Jurkat, Clone E6-1 (cell line): Measurements from ENCODE around the gene GAS7.

Experiments
- DNase-seq: peaks from one replicate; pipeline ENCODE4 v3.0.0-alpha.2; 2011; ENCODE audit warnings: low read depth, low spot score
- H3K4me3 ChIP-seq: 2 replicates; pipeline ENCODE4 v1.5.1; 2011; ENCODE audit warnings: mild to moderate bottlenecking, low read length, control low read depth, moderate library complexity

GAS7 gene

DNA sequence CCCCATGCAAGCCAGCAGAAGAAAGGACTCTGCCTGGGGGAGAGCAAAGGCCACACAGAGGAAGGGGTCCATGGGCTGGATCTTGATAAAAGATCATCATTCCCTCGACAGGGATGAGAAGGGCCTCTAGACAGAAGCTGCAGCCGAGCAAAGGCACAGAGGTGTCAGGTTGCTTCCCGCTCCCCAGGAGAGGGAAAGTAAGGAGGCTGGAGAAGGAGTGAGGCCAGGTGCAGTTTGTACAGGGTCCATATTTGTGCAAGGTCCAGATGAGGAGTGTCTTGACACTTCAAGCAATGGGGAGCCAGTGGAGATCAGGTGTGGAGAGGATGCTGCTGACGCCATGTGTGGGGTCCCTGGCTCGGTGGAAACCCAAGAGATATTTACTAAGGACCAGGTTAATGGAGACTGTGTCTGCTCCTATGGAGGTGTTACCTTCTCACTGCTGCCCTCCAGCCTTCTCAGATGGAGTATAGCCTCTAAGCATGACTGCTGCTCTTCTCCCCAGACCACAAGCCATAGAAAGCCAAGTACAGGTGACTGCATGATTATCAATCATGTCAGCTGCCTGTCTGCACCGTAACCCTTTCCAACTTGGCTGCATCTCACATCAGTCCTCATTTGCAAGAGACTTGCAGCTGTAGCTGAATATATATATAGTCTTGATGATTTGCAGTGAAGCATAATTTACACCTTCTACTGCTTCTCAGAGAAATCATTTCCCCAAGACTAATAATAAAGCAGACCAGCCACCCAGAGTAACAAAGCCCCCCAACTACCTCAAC lies 21.1 kb downstream of the GAS7 start:
- H3K4me3 ChIP-seq: no peak overlapping the region
- DNase-seq: no peak

DNA sequence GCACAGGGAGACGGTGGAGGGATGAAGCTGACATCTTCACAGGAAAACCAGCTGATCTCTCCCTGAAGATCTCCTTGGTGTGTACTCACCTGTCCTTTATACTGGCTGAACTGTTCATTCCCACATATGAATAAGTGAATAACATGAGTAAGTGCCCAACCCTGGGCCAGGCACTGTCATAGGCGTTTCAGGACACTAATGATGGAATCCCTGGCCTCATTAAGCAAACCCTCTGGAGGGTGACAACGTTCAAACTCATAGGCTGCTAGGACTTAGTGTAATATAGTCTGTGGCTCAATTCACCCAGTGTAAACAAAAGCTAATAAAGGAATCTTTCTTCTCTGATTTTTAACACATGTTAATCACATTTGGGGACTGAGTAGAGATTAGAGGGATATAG lies 24.5 kb downstream of the GAS7 start:
- DNase-seq: no peak
- H3K4me3 ChIP-seq: no peak overlapping the region

DNA sequence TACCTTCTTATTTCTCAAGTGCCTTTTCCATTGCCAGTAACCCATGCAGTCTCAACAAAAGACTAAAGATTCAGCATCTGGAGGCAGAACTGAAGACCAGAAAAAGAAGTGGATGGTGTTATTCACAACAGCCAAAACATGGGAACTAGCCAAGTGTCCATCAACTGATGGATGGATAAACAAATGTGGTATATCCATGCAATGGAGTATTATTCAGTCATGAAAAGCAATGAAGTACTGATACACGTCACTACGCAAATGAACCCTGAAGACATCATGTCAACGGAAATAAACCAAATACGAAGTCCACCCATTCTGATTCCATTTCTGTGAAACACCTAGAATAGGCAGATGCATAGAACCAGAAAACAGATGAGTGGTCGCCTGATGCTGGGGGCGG lies 25.6 kb downstream of the GAS7 start:
- no peak for DNase-seq
- H3K4me3 ChIP-seq: no peak overlapping the region

DNA sequence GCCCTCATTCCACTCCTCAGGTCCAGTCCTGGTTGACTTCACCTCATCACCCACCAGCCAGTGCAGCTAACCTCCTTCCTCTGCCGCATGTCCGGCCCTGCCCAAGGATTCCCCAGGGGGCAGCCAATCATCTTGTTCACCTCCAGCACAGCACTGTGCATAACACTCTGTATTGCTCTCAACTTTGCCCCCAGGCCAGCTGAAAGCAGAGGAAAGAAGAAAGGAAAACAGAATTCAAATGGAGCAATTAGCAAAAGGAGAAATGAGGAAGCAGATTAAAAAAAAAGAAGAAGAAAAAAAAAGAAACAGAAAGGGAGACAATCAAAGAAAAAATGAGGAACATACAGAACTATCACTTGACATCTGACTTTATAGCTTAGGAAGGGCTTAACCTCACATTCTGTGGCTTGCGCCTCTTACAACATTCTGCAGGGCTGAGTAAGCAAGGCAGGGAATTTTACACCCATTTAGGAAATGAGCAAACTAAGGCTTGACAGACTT lies 26.1 kb downstream of the GAS7 start:
- DNase-seq: no peak
- H3K4me3 ChIP-seq: no peak overlapping the region; the same call in 1 of the 2 replicates

DNA sequence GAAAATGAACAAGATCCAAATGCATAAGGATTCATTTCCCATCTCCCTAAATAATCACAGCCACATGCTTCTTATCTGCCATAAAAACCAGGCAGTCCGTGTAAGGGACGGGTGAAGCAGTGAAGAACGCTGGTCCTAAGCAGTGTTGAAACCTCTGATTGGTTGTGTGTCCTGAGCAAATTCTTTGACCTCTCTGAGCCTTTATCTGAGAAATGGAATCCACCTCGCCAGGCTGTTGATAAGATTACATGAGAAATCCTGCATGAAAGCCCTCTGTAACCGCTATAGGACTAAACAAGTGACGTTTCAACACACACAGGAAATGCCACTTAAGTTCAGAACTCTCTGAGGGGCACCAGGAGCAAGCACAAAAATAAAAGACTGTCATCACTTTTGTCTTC lies 26.8 kb downstream of the GAS7 start:
- H3K4me3 ChIP-seq: peak overlapping the region; percentile 25
- peak; percentile 77 for DNase-seq

DNA sequence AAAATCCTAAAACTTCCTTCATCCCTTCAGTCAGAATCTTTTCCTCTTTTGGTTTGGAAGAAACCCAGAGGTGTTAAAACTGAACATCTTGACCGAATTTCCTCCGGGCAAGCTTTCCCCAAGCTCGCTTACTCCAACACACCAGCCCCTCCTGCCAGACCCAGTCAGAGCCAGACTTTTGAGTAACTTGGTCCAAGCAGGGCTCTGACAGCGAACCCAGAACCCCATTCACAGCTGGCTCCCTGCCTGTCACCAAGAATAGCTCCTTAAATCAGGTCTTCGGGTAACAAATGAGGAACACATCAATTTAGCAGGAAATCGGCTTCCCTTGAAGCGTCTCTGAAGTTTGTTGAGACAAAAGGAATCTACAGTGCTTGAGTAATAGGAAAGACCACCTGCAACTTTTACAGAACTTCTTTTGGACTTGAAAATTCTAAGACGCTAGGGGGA lies 27.3 kb downstream of the GAS7 start:
- no peak for DNase-seq
- H3K4me3 ChIP-seq: peak overlapping the region; percentile 25

DNA sequence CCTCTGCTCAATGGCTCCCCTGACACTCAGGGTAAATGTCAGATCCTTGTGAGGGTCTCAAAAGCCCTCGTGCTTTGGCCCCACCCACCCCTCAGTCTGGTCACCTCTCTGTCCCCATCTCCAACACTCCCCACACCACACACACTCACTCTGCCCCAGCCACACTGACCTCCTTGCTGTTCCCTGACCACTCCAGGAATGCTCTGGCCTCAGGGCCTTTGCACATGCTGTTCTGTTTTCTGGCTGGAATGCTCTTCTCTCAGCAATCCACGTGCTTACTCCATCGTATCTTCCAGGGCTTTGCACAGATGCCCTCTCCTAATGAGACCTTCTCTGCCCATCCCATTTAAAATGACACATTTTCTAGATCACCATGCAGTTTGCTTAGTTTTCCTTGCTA lies 28.2 kb downstream of the GAS7 start:
- no peak overlapping the region for H3K4me3 ChIP-seq
- no peak for DNase-seq

DNA sequence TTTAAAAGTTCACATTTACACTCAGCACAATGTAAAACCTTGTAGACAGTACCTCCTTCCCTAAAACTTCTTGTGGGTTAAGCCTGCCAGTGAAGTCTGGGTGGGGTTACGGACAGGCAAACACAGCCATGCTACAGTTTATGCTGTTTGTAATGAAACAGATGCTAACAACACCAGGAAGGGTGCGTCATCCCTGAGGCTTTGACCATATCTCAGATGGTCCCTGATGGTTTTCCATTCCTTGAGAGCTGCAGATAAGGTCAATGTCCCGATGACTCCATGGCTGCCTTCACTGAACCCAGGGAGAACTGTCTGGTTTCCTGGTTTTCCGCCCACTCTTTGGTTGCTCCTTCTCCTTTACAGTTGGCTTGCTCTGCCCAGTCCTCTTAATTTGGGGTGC lies 29.1 kb downstream of the GAS7 start:
- H3K4me3 ChIP-seq: no peak overlapping the region

DNA sequence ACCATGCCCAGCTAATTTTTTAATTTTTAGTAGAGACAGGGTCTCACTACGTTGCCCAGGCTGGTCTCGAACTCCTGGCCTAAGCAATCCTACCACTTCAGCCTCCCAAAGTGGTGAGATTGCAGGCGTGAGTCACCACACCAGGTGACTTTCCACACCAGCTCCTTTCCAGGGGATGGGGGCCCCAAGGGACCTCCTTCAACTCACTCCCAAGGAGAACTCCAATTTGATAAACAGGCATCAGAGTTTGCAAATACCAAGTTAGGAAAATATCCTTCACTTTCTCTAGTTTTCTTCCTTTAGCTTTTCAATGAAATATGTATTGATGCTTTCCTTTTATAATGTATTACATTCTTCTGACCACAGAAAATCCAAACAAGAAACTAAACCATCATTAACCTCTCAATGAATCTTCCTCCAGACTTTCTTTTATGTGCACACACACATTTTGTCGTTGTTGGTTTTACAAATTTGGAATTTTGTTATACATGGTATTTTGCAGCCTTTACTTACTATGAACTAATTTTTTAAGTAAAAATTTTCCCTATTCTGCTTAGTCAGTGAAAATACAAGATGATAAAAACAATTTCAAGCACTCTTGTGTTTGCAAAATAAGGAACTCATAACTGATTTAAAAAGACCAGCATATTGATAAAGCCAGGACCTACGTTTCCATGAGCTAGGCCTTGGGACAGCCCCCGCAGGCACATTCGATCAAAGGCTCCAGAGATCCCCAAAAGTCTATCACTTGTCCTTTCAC lies 32.0 kb downstream of the GAS7 start:
- no peak overlapping the region for H3K4me3 ChIP-seq
- no peak for DNase-seq

More for the DNA sequence above, 29.1 kb downstream of the GAS7 start:
- no peak for DNase-seq

DNA sequence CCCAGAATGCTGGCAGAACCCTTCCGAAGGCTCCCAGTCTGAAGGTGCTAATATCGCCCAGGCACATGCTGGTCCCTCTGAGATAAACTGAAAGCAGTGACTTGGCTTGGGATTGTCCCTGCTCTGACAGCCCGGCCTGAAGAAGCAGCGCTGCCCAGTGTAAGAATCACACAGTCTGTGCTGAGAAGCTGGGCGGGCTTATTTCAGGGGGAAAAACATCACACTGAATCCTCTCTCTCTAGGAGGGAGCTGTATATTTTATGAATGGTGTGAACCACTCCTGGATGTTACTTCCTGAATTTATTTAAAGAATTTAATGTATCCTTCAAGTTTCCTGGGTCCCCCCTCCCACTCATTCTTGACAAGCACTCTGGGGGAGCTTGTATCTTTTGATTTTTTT lies 36.3 kb downstream of the GAS7 start:
- DNase-seq: no peak
- H3K4me3 ChIP-seq: no peak overlapping the region

DNA sequence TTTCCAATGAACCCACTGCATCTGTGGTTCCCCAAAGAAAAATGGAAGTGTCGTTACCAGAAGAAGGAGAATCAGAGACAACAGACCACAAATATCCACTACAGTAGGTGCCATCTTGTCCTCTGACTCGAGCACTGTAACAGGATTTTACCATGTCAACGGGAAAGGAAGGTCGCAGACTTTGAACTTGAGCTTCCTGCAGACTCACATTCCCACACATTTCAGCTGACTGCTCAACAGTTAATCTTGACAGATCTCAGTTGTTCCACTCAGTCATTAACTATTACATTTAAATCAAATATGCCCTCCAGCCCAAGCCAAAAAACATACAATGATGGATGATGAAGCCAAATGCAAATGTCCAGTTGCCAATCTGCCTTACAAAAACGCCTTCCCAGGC lies 37.0 kb downstream of the GAS7 start:
- no peak for DNase-seq

DNA sequence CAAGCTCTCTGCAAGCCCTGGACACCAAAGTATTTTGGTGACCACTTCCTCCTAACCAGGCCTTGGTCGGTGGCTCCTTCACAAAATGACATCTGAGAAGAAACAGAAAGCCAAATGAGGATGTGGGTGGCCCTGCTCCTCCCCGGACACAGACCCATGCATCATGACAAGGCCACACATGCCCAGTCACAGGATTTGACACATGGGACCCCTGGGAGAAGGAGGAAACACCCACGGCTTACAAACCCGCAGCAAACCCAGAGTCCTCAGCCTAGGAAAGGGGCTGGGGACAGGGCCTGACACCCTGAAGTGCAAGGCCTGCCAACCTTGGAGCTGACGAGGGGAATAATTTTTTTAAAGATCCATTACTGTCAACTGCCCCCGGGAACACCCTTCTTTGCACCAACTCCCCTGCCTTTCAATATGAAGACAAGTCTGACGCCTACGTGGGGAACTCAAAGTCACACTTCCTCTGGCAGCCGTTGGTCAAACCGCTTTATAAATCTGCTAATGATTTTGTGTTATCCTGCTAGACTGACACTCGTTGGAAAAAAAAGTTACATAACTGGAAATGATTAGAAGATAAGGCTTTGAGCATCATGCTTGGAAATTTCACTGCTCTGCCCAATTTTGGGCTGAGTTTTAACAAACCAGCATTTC lies 41.3 kb downstream of the GAS7 start:
- DNase-seq: peak; percentile 63
- H3K4me3 ChIP-seq: peak overlapping the region; percentile 25

More for the DNA sequence above, 37.0 kb downstream of the GAS7 start:
- no peak overlapping the region for H3K4me3 ChIP-seq

DNA sequence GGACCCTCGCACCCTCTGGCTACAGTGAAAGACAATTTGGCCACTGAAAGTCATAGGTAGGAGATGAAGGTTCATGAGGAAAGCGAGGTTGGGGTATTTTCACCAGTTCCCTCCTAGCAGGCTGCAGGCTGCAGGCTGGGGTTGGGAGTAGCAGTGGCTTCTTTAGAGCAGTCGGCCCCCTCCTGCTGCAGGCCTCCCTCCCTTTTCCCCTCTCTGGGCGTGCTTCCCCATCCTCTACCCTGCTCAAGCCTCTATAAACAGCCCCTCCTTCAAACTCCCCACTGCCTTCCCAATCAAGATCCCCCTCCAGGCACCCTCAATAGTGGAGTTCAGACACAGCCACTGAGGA lies 41.8 kb downstream of the GAS7 start:
- H3K4me3 ChIP-seq: peak overlapping the region; percentile 25
- DNase-seq: no peak

DNA sequence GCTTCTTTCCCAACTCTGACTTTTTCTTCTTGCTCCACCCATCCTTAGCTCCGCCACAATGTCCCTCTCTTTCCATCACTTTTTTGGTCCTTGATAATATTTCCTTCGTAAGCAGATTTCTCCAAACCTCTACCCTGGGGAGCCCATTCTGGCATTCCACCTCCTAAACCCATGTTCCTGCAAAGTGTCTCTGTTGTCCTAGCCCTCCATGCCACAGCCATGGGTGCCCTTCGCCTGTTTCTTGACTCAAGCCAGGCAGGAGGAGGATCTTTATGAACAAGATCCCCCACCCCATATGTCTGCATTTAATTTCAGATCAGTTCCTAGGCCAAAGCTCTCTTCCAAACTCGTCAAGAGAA lies 42.4 kb downstream of the GAS7 start:
- no peak for DNase-seq
- no peak overlapping the region for H3K4me3 ChIP-seq

DNA sequence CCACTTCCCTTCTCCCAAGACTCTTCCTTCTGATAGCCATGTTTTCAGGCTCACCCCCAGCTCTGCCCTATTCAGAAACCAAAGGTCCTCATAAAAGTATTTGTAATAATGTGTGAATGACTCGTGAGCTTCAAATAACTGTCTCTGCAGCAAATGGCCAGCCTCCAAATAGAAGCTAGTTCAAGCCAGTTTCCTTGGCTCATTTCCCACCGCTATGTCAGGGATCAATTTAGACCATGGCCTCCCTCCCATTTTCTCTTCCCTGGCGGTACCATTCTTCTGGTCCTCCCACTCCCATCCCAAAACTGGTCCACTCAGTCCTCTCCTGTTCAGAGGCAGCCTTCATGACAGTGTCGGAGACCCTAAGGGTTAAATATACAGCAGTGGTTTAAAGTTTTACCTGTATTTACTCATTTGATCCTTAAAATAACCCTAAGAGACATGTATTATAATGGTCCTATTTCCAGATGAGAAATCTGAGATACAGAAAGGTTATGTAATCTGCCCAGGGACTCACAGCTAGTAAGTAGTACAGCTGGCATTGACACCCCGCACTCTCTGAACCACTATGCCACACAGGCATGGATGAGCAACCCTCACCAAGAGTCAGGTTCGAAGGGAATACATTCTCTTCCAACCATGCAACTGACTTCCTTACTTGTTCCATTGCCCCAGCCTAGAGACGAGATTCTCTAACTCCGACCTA lies 42.9 kb downstream of the GAS7 start:
- no peak for DNase-seq
- H3K4me3 ChIP-seq: no peak overlapping the region

DNA sequence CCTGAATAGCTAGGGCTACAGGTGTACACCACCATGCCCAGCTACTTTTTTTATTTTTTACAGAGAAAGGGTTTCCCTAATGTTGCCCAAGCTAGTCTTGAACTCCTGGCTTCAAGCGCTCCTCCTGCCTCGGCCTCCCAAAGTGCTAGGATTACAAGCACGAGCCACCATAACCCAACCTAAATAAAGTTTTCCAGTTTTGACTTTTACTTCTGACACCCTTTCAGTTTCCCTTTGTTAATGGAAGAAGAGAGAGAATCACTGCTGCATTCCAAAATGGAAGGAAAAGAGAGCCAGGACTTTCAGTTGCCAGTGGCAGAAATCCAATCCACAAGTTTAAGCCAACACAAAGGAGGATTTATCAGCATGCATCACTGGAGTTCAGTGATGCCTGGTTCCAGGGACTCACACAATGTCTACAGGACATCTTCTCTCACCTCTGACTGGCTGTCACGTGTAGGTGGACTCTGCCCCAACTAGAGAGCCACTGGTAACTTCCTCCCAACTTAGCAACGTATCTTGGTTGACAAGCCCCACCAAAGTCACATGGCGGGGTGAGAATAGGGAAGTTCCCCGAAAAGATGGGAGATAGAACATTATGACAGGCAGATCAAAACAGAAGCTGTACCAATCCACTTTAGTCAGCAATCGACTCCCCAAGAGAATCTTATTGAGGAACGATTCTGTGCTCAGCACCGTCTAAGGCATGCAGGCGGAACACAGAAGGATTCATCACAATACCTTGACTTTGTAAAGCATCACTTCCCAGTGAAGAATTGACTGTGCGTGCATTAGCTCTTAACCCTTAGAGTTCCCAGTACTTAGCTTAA lies 46.5 kb downstream of the GAS7 start:
- DNase-seq: no peak
- no peak overlapping the region for H3K4me3 ChIP-seq

DNA sequence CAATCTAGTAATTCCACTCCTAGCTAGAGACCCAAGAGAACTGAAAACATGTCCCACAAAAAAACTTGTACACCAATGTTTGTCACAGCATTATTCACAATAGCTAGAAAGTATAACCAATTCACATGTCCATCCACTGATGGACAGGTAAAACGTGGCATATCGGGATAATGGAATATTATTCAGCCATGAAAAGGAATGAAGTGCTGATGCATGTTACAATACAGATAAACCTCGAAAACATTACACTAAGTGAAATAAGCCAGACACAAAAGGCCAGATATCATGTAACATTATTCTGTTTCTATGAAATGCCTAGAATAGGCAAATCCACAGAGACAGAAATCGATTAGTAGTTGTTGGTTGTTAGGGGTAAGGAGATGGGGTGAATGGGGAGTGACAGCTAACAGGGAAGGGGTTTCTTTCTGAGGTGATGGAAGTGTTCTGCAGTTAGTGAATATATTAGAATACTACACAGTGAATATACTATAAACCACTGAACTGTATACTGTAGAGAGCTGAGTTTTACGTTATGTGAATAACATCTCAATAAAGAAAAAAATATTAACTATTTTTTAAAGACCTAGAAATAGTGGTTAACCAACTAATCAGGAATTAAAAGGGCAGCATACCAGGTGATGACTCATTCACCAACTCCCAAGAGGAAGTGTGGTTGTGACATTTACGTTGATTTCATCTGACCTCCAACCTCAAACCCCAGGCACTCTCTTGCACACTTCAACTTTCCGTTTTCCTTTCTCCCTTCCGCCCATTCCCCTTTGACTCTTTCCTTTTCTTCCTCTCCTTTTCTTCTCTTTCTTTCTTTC lies 48.6 kb downstream of the GAS7 start:
- DNase-seq: peak; percentile 93
- H3K4me3 ChIP-seq: peak overlapping the region; percentile 21
